Measurements from ENCODE around the gene LIX1.
"Not testable (repeated sequence)": the region's sequence is repeated elsewhere in the genome, so short reads cannot be mapped to it uniquely, and the experiment has no call there.

Gene LIX1

DNA sequence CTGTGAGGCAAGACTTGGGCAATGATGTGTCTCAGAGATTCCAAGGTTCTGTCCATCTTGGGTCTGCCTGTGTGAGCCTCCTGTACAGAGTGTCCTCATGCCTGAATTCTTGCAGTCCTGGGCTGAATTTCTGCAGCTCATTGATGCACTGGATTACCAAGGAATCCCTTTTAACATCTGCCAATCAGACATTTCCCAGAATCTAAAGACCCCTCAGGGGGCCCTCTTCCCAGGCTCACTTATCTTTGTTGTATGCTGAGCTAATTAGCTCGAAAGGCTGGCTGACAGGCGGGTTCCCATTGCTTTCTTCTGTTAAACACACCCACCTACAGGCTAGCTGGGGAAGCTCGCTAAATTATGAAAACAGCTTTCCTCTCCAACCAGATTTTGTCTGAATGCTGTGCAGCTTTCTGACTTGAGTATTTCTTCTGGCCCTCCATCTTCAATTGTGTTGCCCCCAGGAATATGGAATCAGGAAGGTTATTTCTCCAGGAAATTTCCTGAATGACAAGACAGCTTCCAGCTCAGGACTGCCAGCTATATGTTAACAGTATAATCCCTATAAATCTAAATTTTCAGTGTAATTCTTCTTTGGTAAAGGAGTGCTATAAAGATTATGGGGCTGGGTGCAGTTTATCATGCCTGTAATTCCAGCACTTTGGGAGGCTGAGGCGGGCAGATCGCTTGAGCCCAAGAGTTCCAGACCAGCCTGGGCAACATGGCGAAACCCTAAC lies at the start of gene LIX1:
LIX1 (minus strand) TSS at position 91 of the 734 bp plus-strand sequence; CDS start at position 56, 35 bp downstream.
- DNase-seq (ENCODE audit: low read depth in 3 of 3) = peak in 1 of 3 donors; percentile 6

- no peak for DNase-seq (ENCODE audit: low read depth in 3 of 3)
Measured at GRCh38 chr5:97191893-97192292, 49.5 kb upstream of the LIX1 start.

- not testable (repeated sequence) for DNase-seq (ENCODE audit: low read depth in 3 of 3)
Measured at GRCh38 chr5:97189523-97189922, 47.1 kb upstream of the LIX1 start.

DNA sequence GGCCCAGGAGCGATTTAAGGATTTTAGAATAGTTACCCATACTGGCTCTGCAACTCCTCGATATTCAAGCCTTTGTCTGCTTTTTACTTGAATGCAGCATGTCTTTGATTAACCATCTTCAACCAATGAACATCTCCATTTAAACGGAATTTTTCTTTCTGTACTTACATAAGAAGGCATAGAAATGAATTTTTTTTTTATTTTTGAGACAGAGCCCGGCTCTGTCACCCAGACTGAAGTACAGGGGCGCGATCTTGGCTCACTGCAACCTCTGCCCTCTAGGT lies 41.5 kb upstream of the LIX1 start:
- DNase-seq (ENCODE audit: low read depth in 3 of 3) = no peak

- DNase-seq (ENCODE audit: low read depth in 3 of 3) = peak; percentile 87 to 91 (median 91)
Measured at GRCh38 chr5:97183100-97183929, 40.9 kb upstream of the LIX1 start, which contains the start of gene RIOK2. RIOK2 (minus strand) TSS chr5:97183247; CDS start chr5:97183191, 56 bp downstream.

DNA sequence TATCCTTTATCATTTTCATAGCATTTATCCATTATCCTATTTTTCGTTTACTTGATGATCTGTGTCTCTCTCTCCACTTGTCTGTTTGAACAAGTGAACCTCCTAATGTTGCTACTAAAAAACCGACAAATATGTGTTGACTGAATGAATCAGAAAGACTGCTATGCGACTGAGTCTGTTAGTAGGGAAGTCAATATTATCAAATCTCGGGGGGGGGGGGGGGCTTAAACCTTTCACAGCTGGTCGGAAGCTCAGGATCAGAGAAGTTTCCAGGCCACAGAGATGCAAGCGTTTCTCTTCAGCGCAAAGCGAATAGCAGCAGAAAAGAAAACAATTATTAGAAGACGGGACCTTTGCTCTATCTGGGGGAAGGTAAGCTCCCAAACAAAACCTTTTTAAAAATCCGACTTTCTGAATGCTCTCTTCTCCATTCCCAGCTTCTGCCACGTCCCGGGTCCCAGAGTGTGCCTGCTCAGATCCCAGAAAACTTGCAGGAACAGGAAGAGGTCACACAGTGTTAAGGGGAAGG lies 40.2 kb upstream of the LIX1 start:
- no peak for DNase-seq (ENCODE audit: low read depth in 3 of 3)

- DNase-seq (ENCODE audit: low read depth in 3 of 3) = no peak
Measured at GRCh38 chr5:97181856-97182545, 39.6 kb upstream of the LIX1 start.

DNA sequence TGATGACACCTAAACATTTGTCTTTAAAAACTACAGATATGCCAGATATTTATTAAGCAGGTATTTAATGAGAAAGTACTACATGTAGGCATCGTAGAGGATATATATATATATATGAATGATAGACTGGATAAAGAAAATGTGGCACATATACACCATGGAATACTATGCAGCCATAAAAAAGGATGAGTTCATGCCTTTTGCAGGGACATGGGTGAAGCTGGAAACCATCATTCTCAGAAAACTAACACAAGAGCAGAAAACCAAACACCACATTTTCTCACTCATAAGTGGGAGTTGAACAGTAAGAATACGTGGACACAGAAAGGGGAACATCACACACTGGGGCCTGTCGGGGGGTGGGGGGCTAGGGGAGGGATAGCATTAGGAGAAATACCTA lies 37.0 kb upstream of the LIX1 start:
- not testable (repeated sequence) for DNase-seq (ENCODE audit: low read depth in 3 of 3)

- no peak for DNase-seq (ENCODE audit: low read depth in 3 of 3)
Measured at GRCh38 chr5:97172227-97172626, 29.8 kb upstream of the LIX1 start.

GRCh38 chr5:97171703-97172102 lies 29.3 kb upstream of the LIX1 start:
- DNase-seq (ENCODE audit: low read depth in 3 of 3) = no peak

DNA sequence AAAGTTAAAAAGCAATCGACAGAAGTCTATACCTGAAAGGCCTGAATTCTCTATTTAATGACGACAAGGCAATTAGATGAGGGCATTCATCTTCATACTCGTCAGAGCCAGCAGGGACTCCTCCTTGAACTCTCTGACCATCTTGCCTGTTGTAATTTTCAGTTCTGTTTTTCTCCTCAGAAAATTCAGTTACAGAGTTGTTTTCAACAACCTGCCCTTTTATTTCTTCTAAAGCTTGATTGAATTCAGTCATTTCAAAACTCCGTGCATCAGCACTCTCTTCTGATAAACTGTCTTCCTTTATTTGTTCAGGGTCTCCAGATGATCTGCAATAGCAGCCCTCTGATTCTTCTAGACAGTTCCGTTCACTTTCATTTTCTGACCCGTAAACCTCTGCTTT lies 25.0 kb upstream of the LIX1 start:
- DNase-seq (ENCODE audit: low read depth in 3 of 3) = no peak

DNA sequence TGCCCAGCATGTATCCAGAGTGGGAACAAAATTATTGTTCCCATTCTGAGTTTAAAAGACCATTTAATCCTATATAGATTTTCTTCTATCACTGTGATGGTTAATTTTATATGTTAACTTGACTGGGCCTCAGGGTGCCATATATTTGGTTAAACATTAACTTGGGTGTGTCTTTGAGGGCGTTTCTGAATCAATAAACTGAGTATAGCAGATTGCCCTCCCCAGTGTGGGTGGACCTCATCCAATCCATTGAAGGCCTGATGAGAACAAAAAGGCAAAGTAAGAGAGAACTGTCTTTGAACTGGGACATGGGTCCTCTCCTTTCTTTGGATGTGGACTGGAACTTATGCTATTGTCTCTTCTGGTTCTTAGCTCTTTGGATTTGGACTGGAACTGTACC lies 23.3 kb upstream of the LIX1 start:
- DNase-seq (ENCODE audit: low read depth in 3 of 3) = no peak

- DNase-seq (ENCODE audit: low read depth in 3 of 3) = no peak
Measured at GRCh38 chr5:97164846-97165245, 22.4 kb upstream of the LIX1 start.

DNA sequence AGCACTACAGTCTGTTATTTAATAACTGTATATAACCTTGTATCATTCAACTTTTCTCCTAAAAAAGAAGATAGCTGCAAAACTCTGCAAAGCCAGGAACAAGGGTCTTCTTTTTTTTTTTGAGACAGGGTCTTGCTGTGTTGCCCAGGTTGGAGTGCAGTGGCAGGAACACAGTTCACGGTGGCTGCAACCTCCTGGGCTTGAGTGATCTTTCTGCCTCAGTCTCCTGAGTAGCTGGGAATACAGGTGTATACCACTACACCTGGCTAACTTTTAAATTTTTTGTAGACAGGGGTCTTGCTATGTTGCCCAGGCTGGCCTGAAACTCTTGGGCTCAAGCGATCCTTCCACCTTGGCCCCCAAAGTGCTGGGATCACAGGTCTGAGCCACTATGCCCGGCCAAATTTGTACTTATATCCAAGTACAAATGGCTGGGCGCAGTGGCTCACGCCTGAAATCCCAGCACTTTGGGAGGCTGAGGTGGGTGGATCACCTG lies 21.4 kb upstream of the LIX1 start:
- DNase-seq (ENCODE audit: low read depth in 3 of 3) = no peak

DNA sequence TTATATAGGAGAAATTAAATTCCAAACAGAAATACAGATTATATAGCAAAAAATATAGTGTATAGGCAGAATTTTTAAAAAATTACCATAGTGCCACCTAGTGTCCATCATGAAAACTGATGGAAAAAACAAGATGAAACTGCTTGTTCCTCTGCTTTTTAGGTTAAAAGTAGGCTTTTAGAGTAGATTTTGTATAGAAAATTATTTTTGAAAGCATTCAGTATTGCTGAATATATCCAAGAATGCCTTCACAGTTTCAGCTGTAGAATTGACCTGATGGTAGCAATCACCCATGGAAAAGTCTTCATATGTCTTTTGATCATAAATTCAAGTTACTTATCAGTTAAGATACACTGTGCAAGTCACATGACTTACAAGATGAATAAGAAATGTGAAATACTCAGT lies 21.0 kb upstream of the LIX1 start:
- no peak for DNase-seq (ENCODE audit: low read depth in 3 of 3)

GRCh38 chr5:97162045-97162444 lies 19.6 kb upstream of the LIX1 start:
- DNase-seq (ENCODE audit: low read depth in 3 of 3) = peak in 2 of 3 donors; percentile 29 to 38

DNA sequence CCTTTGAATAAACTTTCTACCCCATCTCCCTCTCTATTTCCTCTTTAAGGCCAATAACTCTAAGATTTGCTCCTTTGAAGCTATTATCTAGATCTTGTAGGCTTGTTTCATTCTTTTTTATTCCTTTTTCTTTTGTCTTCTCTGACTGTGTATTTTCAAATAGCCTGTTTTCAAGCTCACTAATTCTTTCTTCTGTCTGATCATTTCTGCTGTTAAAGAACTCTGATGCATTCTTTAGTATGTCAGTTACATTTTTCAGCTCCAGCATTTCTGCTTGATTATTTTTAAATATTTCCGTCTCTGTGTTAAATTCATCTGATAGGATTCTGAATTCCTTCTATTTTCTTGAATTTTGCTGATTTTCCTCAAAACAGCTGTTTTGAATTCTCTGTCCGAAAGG lies 15.3 kb upstream of the LIX1 start:
- DNase-seq (ENCODE audit: low read depth in 3 of 3) = no peak

GRCh38 chr5:97151370-97151769 lies 9.0 kb upstream of the LIX1 start:
- no peak for DNase-seq (ENCODE audit: low read depth in 3 of 3)

DNA sequence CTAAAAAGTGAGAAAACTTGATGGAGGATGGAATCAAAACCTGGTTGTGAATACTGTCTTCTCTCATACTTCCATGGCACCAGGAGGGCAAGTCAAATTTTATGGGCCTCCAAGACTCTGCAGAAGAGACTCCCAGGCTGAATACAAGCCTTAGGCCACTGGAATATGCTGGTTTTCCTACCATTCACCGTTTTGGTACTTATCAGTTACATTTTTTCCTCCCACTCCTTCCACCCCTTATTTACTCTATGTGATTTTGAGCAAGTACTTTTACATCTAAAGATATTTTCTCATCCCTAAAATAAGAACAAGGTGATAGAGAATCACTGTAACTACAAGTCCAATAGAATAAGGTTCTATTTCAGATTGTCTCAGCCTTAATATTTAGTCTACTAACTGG lies 8.0 kb upstream of the LIX1 start:
- no peak for DNase-seq (ENCODE audit: low read depth in 3 of 3)

GRCh38 chr5:97149709-97150108 lies 7.3 kb upstream of the LIX1 start:
- DNase-seq (ENCODE audit: low read depth in 3 of 3) = no peak

- no peak for DNase-seq (ENCODE audit: low read depth in 3 of 3)
Measured at GRCh38 chr5:97148288-97148687, 5.9 kb upstream of the LIX1 start.

- DNase-seq (ENCODE audit: low read depth in 3 of 3) = no peak
Measured at GRCh38 chr5:97143704-97144103, 1.3 kb upstream of the LIX1 start.
